Smooth muscle cell (in vitro differentiated cells): ENCODE data around the gene SYCP2L. TPM values are rescaled to one million over a fixed set of nuclear protein-coding genes. Genes with fewer than 3 reads are reported as not detected.
"Not testable (repeated sequence)": the region's sequence is repeated elsewhere in the genome, so short reads cannot be mapped to it uniquely, and the experiment has no call there.

Experiments used
- DNase-seq: peaks from one replicate; lab custom pipeline; 2025; ENCODE audit not compliant: unreplicated experiment; lab: John Stamatoyannopoulos, UW
- H2AFZ ChIP-seq: fragments of 200-600 bp; sonication (generic); 2 replicates; pipeline ENCODE4 v1.6.0; 2016; ENCODE audit warnings: antibody characterized with exemption, low read depth, mild to moderate bottlenecking
- H3F3A ChIP-seq: fragments of 200-600 bp; sonication (generic); 2 replicates; pipeline ENCODE4 v1.6.0; 2017; ENCODE audit warnings: antibody characterized with exemption, low read depth
- H3K27ac ChIP-seq: fragments of 200-600 bp; sonication (generic); 2 replicates; pipeline ENCODE4 v1.5.1; 2016; ENCODE audit warnings: low read depth, mild to moderate bottlenecking
- H3K27me3 ChIP-seq: fragments of 200-600 bp; sonication (generic); 2 replicates; pipeline ENCODE4 v1.6.1; 2016; ENCODE audit warnings: low read depth, mild to moderate bottlenecking
- H3K36me3 ChIP-seq: fragments of 200-600 bp; sonication (generic); 2 replicates; pipeline ENCODE4 v1.5.1; 2016; ENCODE audit warnings: low read depth
- H3K4me1 ChIP-seq: fragments of 200-600 bp; sonication (generic); 2 replicates; pipeline ENCODE4 v1.5.1; 2016; ENCODE audit warnings: low read depth
- H3K4me2 ChIP-seq: fragments of 200-600 bp; sonication (generic); 2 replicates; pipeline ENCODE4 v1.6.0; 2016; ENCODE audit warnings: mild to moderate bottlenecking
- H3K4me3 ChIP-seq: fragments of 200-600 bp; sonication (generic); 2 replicates; pipeline ENCODE4 v1.5.1; 2016; ENCODE audit warnings: mild to moderate bottlenecking
- H3K79me2 ChIP-seq: fragments of 200-600 bp; sonication (generic); 2 replicates; pipeline ENCODE4 v1.6.0; 2016; ENCODE audit warnings: low read depth, mild to moderate bottlenecking
- H3K9ac ChIP-seq: fragments of 200-600 bp; sonication (generic); 2 replicates; pipeline ENCODE4 v1.6.0; 2016; ENCODE audit warnings: low read depth
- H3K9me3 ChIP-seq: fragments of 200-600 bp; sonication (generic); replicated peaks from 2 replicates; pipeline ENCODE4 v1.5.1; 2016; ENCODE audit warnings: low read depth
- H4K20me1 ChIP-seq: fragments of 200-600 bp; sonication (generic); 2 replicates; pipeline ENCODE4 v1.6.0; 2016; ENCODE audit warnings: low read depth
- CTCF ChIP-seq: fragments of 200-600 bp; sonication (generic); IDR thresholded peaks from 2 replicates; pipeline ENCODE4 v1.5.1; 2017; ENCODE audit warnings: borderline replicate concordance, mild to moderate bottlenecking, antibody characterized with exemption; ENCODE audit not compliant: insufficient read depth, poor library complexity, severe bottlenecking
- WGBS: methylation state at CpG from one replicate; pipeline ENCODE4 v1.1.7; 2016; ENCODE audit warnings: low lambda C conversion rate; 5-methylcytosine and 5-hydroxymethylcytosine counted together
- polyA plus RNA-seq: library from polyadenylated mRNA; unstranded; fragments of >200 nt; fragmentation: Nextera tagmentation; extraction: Ambion mirVana; gene quantifications from 2 replicates; pipeline ENCODE4 v1.2.1, GENCODE V29; 2016
- total RNA-seq: library from RNA; depleted of rRNA; stranded (reverse); fragments of >200 nt; gene quantifications from 2 replicates; pipeline ENCODE4 v1.2.3, GENCODE V29; 2014

The SYCP2L gene
- total and polyA plus RNA-seq, 2 experiments from 2014 or later = 0.74 to 6.4 TPM

GRCh38 chr6:10850728-10851127 lies 36.1 kb upstream of the SYCP2L start:
- H3K9ac ChIP-seq = no peak overlapping the region
- DNase-seq = no peak
- H3K36me3 ChIP-seq = no peaks in the 10 kb centered on the region
- TF ChIP-seq CTCF = no peak
- no peak overlapping the region for H3K4me3 ChIP-seq
- no peak overlapping the region for H3K4me2 ChIP-seq
- no peak overlapping the region for H3K27ac ChIP-seq
- H3F3A ChIP-seq = no peaks in the 10 kb centered on the region
- H3K9me3 ChIP-seq = peaks cover 7% of the 10 kb centered on the region
- H3K4me1 ChIP-seq = no peaks in the 10 kb centered on the region
- no peaks in the 10 kb centered on the region for H4K20me1 ChIP-seq
- H2AFZ ChIP-seq = no peak overlapping the region
- 85% methylated on average over 7 of the region's 7 CpGs for whole genome bisulfite sequencing
- no peaks in the 10 kb centered on the region for H3K79me2 ChIP-seq
- no peaks in the 10 kb centered on the region for H3K27me3 ChIP-seq

GRCh38 chr6:10852361-10852960 lies 34.4 kb upstream of the SYCP2L start:
- 90% methylated on average over 11 of the region's 11 CpGs for WGBS
- Histone ChIP-seq H3K36me3 (no peaks in the 10 kb centered on the region), H2AFZ (no peak overlapping the region), H3K4me2 (no peak overlapping the region), H3K27me3 (no peaks in the 10 kb centered on the region), H3K4me1 (no peaks in the 10 kb centered on the region), H3K27ac (no peak overlapping the region), H3K4me3 (no peak overlapping the region), H3F3A (no peaks in the 10 kb centered on the region), H3K9me3 (peaks cover 7% of the 10 kb centered on the region), H3K9ac (no peak overlapping the region), H3K79me2 (no peaks in the 10 kb centered on the region), H4K20me1 (no peaks in the 10 kb centered on the region)
- no peak for DNase-seq
- no peak for TF ChIP-seq CTCF

- H3K79me2 ChIP-seq, DNase-seq, H3K9me3 ChIP-seq, H3K4me3 ChIP-seq, H3K36me3 ChIP-seq, H3K4me2 ChIP-seq, H2AFZ ChIP-seq, H3K9ac ChIP-seq, H3K4me1 ChIP-seq, H4K20me1 ChIP-seq, H3K27ac ChIP-seq, H3F3A ChIP-seq, H3K27me3 ChIP-seq: not testable (repeated sequence)
- WGBS = 88% methylated on average over 6 of the region's 6 CpGs
Observed at GRCh38 chr6:10853849-10854300, 33.0 kb upstream of the SYCP2L start.

GRCh38 chr6:10854922-10855632 lies 31.8 kb upstream of the SYCP2L start:
- Histone ChIP-seq H3K4me1 (no peaks in the 10 kb centered on the region), H3K4me2 (no peak overlapping the region), H3K36me3 (no peaks in the 10 kb centered on the region), H4K20me1 (no peaks in the 10 kb centered on the region), H3K79me2 (no peaks in the 10 kb centered on the region), H3K27ac (no peak overlapping the region), H3K9ac (no peak overlapping the region), H2AFZ (no peak overlapping the region), H3K9me3 (peaks cover 7% of the 10 kb centered on the region), H3K4me3 (no peak overlapping the region), H3K27me3 (no peaks in the 10 kb centered on the region), H3F3A (no peaks in the 10 kb centered on the region)
- TF ChIP-seq CTCF = no peak
- 78% methylated on average over 6 of the region's 7 CpGs for WGBS
- no peak for DNase-seq
